HFFc6 (cell line): Measurements from ENCODE around the gene NLK. TPM values are rescaled to one million over a fixed set of nuclear protein-coding genes. Genes with fewer than 3 reads are reported as not detected.

Experiments
- DNase-seq: peaks from one replicate; pipeline ENCODE4 v3.0.0-alpha.2; 2018
- H3K27ac Mint-ChIP-seq: 2 replicates; pipeline ENCODE4 v1.8.0; 2020; ENCODE audit warnings: mild to moderate bottlenecking, mixed read lengths
- H3K27me3 Mint-ChIP-seq: 2 replicates; pipeline ENCODE4 v1.8.0; 2021; ENCODE audit warnings: mild to moderate bottlenecking, moderate library complexity, mixed read lengths; ENCODE audit not compliant: insufficient read depth
- H3K36me3 Mint-ChIP-seq: 2 replicates; pipeline ENCODE4 v1.8.0; 2021; ENCODE audit warnings: low read depth, mixed read lengths
- H3K4me1 Mint-ChIP-seq: 2 replicates; pipeline ENCODE4 v1.8.0; 2020; ENCODE audit warnings: low read depth, mixed read lengths
- H3K4me3 Mint-ChIP-seq: 2 replicates; pipeline ENCODE4 v1.8.0; 2020; ENCODE audit warnings: mild to moderate bottlenecking, moderate library complexity, mixed read lengths
- H3K9me3 Mint-ChIP-seq: 2 replicates; pipeline ENCODE4 v1.8.0; 2020; ENCODE audit warnings: mild to moderate bottlenecking, mixed read lengths
- CTCF ChIP-seq: fragments of 200-600 bp; sonication (generic); IDR thresholded peaks from 2 replicates; pipeline ENCODE4 v1.5.0; 2021; ENCODE audit warnings: antibody characterized with exemption, mild to moderate bottlenecking
- total RNA-seq, 6 experiments: library from RNA; stranded (reverse); fragmentation: NEBNext Ultra II Directional; extraction: Animal tissue kit (Norgen Biotek cat#: 25700); gene quantifications; 2 replicates in 1 of 6; 3 replicates in 5 of 6; pipeline ENCODE4 v1.2.3, GENCODE V29; 2021

The NLK gene
- total RNA-seq, 6 experiments from 2014 or later = 18.5 to 25.3 (median 22.1) TPM

GRCh38 chr17:28187931-28188330 is 145.5 kb downstream of the NLK start:
- H3K27me3 Mint-ChIP-seq = no peaks in the 10 kb centered on the region
- no peak for DNase-seq
- H3K36me3 Mint-ChIP-seq = peaks cover 45% of the 10 kb centered on the region
- H3K4me1 Mint-ChIP-seq = peaks cover 13% of the 10 kb centered on the region
- TF ChIP-seq CTCF = no peak
- H3K4me3 Mint-ChIP-seq = no peak overlapping the region
- H3K9me3 Mint-ChIP-seq = peaks cover 12% of the 10 kb centered on the region
- no peak overlapping the region for H3K27ac Mint-ChIP-seq

GRCh38 chr17:28188841-28189263 is 146.4 kb downstream of the NLK start:
- H3K4me3 Mint-ChIP-seq = no peak overlapping the region
- no peak for TF ChIP-seq CTCF
- H3K4me1 Mint-ChIP-seq = peaks cover 13% of the 10 kb centered on the region
- no peak for DNase-seq
- H3K27me3 Mint-ChIP-seq = no peaks in the 10 kb centered on the region
- H3K36me3 Mint-ChIP-seq = peaks cover 47% of the 10 kb centered on the region
- H3K9me3 Mint-ChIP-seq = peaks cover 12% of the 10 kb centered on the region
- no peak overlapping the region for H3K27ac Mint-ChIP-seq

- Mint-ChIP-seq H3K4me3 (no peak overlapping the region), H3K4me1 (peaks cover 13% of the 10 kb centered on the region), H3K36me3 (peaks cover 39% of the 10 kb centered on the region), H3K27ac (peak overlapping the region; percentile 4; the same call in 1 of the 2 replicates), H3K9me3 (peaks cover 12% of the 10 kb centered on the region), H3K27me3 (no peaks in the 10 kb centered on the region)
- TF ChIP-seq CTCF = no peak
- no peak for DNase-seq
These were observed 147.2 kb downstream of the NLK start for GRCh38 chr17:28189667-28190066.

GRCh38 chr17:28191018-28191417 is 148.5 kb downstream of the NLK start:
- H3K36me3 Mint-ChIP-seq = peaks cover 28% of the 10 kb centered on the region
- H3K4me1 Mint-ChIP-seq = peaks cover 13% of the 10 kb centered on the region
- DNase-seq = no peak
- H3K9me3 Mint-ChIP-seq = peaks cover 7% of the 10 kb centered on the region
- TF ChIP-seq CTCF = no peak
- no peak overlapping the region for H3K27ac Mint-ChIP-seq
- no peak overlapping the region for H3K4me3 Mint-ChIP-seq
- H3K27me3 Mint-ChIP-seq = no peaks in the 10 kb centered on the region

GRCh38 chr17:28193241-28193640 is 150.8 kb downstream of the NLK start:
- DNase-seq = no peak
- H3K27ac Mint-ChIP-seq = no peak overlapping the region

More at GRCh38 chr17:28193241-28193640, 150.8 kb downstream of the NLK start:
- Mint-ChIP-seq H3K4me1 (peaks cover 16% of the 10 kb centered on the region), H3K36me3 (peaks cover 28% of the 10 kb centered on the region), H3K9me3 (no peaks in the 10 kb centered on the region), H3K27me3 (peaks cover 2% of the 10 kb centered on the region; the same call in 1 of the 2 replicates), H3K4me3 (no peak overlapping the region)
- no peak for TF ChIP-seq CTCF
